Kidney (tissue), 14 donors: Measurements from ENCODE around the gene CMTR2. TPM values are rescaled to one million over a fixed set of nuclear protein-coding genes. Genes with fewer than 3 reads are reported as not detected.

Source experiments
- DNase-seq, 5 donors: peaks; one replicate each; pipeline ENCODE4 v3.0.0-alpha.2; 2013 to 2020
- FAIRE-seq: peaks from 2 replicates; lab custom pipeline; 2012; peaks lifted over from hg19 to GRCh38; lab: Jason Lieb, UNC
- H3K27ac ChIP-seq, 2 donors: one replicate each; pipeline ENCODE4 v1.7.0; 2013; ENCODE audit warnings: low read depth in 2 of 2, low read length in 2 of 2, inconsistent platforms in 1 of 2
- H3K27me3 ChIP-seq: one replicate; pipeline ENCODE4 v1.7.1; 2013; ENCODE audit warnings: low read length, inconsistent platforms; ENCODE audit not compliant: control insufficient read depth, insufficient read depth
- H3K36me3 ChIP-seq, 3 donors: one replicate each; pipeline versions ENCODE4 v1.7.0 to v1.7.1; 2013; ENCODE audit warnings: low read length in 3 of 3, control low read depth in 1 of 3, inconsistent platforms in 1 of 3; ENCODE audit not compliant: insufficient read depth in 3 of 3, control insufficient read depth in 2 of 3
- H3K4me1 ChIP-seq, 3 donors: one replicate each; pipeline versions ENCODE4 v1.7.0 to v1.7.1; 2013; ENCODE audit warnings: low read length in 3 of 3, inconsistent platforms in 1 of 3, low read depth in 1 of 3; ENCODE audit not compliant: control insufficient read depth in 2 of 3, insufficient read depth in 2 of 3
- H3K4me3 ChIP-seq, 3 donors: one replicate each; pipeline versions ENCODE4 v1.7.0 to v1.8.1; 2013; ENCODE audit warnings: low read length in 3 of 3, control low read depth in 1 of 3, inconsistent platforms in 1 of 3
- H3K9ac ChIP-seq, 3 donors: one replicate each; pipeline versions ENCODE4 v1.7.0 to v1.7.1; 2013; ENCODE audit warnings: low read length in 3 of 3, control low read depth in 1 of 3, inconsistent platforms in 1 of 3
- H3K9me3 ChIP-seq, 3 donors: one replicate each; pipeline versions ENCODE4 v1.7.0 to v1.7.1; 2013; ENCODE audit warnings: low read length in 3 of 3, control low read depth in 1 of 3, inconsistent platforms in 1 of 3; ENCODE audit not compliant: control insufficient read depth in 2 of 3, insufficient read depth in 1 of 3
- CTCF ChIP-seq: IDR thresholded peaks from 3 replicates; pipeline ENCODE4 v1.5.1; 2012; ENCODE audit warnings: mild to moderate bottlenecking, moderate library complexity, borderline replicate concordance; ENCODE audit not compliant: insufficient read depth; ENCODE audit errors: extremely low read depth
- intact Hi-C: fragments of 100-400 bp; cut with DNase I; formaldehyde crosslinking; loops from one replicate; pipeline ENCODE4 v1.11.1; 2022
- polyA plus RNA-seq: library from polyadenylated mRNA; stranded (reverse); fragments of 350-450 nt; fragmentation: Illumina TruSeq; extraction: RNeasy Lipid Tissue Mini Kit (QIAGEN cat#74804); gene quantifications from one replicate; pipeline ENCODE4 v1.2.3, GENCODE V29; 2014; ENCODE audit warnings: low read depth, low replicate concordance; ENCODE audit not compliant: insufficient read depth
- total RNA-seq: library from RNA; stranded (reverse); fragmentation: NEBNext Ultra II Directional; extraction: Animal tissue kit (Norgen Biotek cat#: 25700); gene quantifications from one replicate; pipeline ENCODE4 v1.2.1, GENCODE V29; 2021
- donor health status: control.
- donor health status: control.
- donor health status: control.
- donor health status: control.
- donor health status: control.
- donor health status: DM: yes; HTN: yes; CAD: no.
- donor health status: Normal renal cell carcinoma (clear cell type).

Gene CMTR2
- total and polyA plus RNA-seq, 2 donors from 2014 or later: 8.0 to 21.5 TPM

GRCh38 chr16:71303938-71304337, 14.7 kb upstream of the CMTR2 start:
- FAIRE-seq (no peak), DNase-seq (no peak)
- peaks cover 0 to 5% (median 0%) of the 10 kb centered on the region in 3 donors for H3K9me3 ChIP-seq
- intact Hi-C loops: no loop called here
- H3K4me3 ChIP-seq: no peak overlapping the region
- no peaks in the 10 kb centered on the region for H3K4me1 ChIP-seq
- H3K27ac ChIP-seq: no peak overlapping the region
- no peaks in the 10 kb centered on the region for H3K27me3 ChIP-seq
- H3K36me3 ChIP-seq: no peaks in the 10 kb centered on the region
- no peak for TF ChIP-seq CTCF
- H3K9ac ChIP-seq: no peak overlapping the region

GRCh38 chr16:71297341-71297634, 8.1 kb upstream of the CMTR2 start:
- DNase-seq: no peak

GRCh38 chr16:71296584-71297340, 7.6 kb upstream of the CMTR2 start:
- no peak overlapping the region for H3K9ac ChIP-seq
- no peak for DNase-seq

More at GRCh38 chr16:71297341-71297634, 8.1 kb upstream of the CMTR2 start:
- FAIRE-seq: no peak
- no peak for TF ChIP-seq CTCF
- Histone ChIP-seq H3K36me3 (no peaks in the 10 kb centered on the region), H3K4me1 (no peaks in the 10 kb centered on the region), H3K27me3 (no peaks in the 10 kb centered on the region), H3K27ac (no peak overlapping the region), H3K4me3 (no peak overlapping the region), H3K9ac (no peak overlapping the region), H3K9me3 (no peaks in the 10 kb centered on the region)
- intact Hi-C loops: no loop called here

More at GRCh38 chr16:71296584-71297340, 7.6 kb upstream of the CMTR2 start:
- no peak for TF ChIP-seq CTCF
- Histone ChIP-seq H3K36me3 (no peaks in the 10 kb centered on the region), H3K4me1 (no peaks in the 10 kb centered on the region), H3K9me3 (no peaks in the 10 kb centered on the region), H3K4me3 (no peak overlapping the region), H3K27ac (no peak overlapping the region), H3K27me3 (no peaks in the 10 kb centered on the region)
- intact Hi-C loops: no loop called here
- no peak for FAIRE-seq
